HepG2 (cell line): ENCODE data around the gene HBQ1. TPM values are rescaled to one million over a fixed set of nuclear protein-coding genes. Genes with fewer than 3 reads are reported as not detected.

Experiments used
- ATF6 ChIP-seq: sonication (generic); formaldehyde crosslinking; conservative IDR thresholded peaks from 2 replicates; pipeline ENCODE4 v1.4.0; 2020; ENCODE audit warnings: missing genetic modification reagents
- EHMT2 ChIP-seq: fragments of 200-600 bp; sonication (generic); IDR thresholded peaks from 2 replicates; pipeline ENCODE4 v1.7.0; 2017; ENCODE audit warnings: antibody characterized with exemption, low read depth, low read length, borderline replicate concordance
- ELK4 ChIP-seq: sonication (generic); formaldehyde crosslinking; IDR thresholded peaks from 2 replicates; pipeline ENCODE4 v1.9.0; 2021; ENCODE audit warnings: missing genetic modification reagents, borderline replicate concordance
- IRF9 ChIP-seq: sonication (generic); formaldehyde crosslinking; IDR thresholded peaks from 2 replicates; pipeline ENCODE4 v1.8.0; 2022; ENCODE audit warnings: missing genetic modification reagents, mild to moderate bottlenecking, borderline replicate concordance
- KDM3A ChIP-seq: IDR thresholded peaks from 2 replicates; pipeline ENCODE4 v1.6.1; 2018; ENCODE audit warnings: low read depth, missing compliant biosample characterization
- LBX2 ChIP-seq: sonication (generic); formaldehyde crosslinking; IDR thresholded peaks from 2 replicates; pipeline ENCODE4 v1.5.0; 2020; ENCODE audit warnings: missing genetic modification reagents, mild to moderate bottlenecking, borderline replicate concordance
- MYC ChIP-seq: sonication (generic); formaldehyde crosslinking; IDR thresholded peaks from 2 replicates; pipeline ENCODE4 v1.9.0; 2021; ENCODE audit warnings: missing genetic modification reagents, borderline replicate concordance
- NFYC ChIP-seq: IDR thresholded peaks from 2 replicates; pipeline ENCODE4 v1.6.1; 2016; ENCODE audit warnings: missing genetic modification reagents, missing compliant biosample characterization
- RERE ChIP-seq: IDR thresholded peaks from 2 replicates; pipeline ENCODE4 v1.6.1; 2016; ENCODE audit warnings: low read depth, missing genetic modification reagents, missing compliant biosample characterization
- SAFB2 ChIP-seq: sonication (generic); formaldehyde crosslinking; IDR thresholded peaks from 2 replicates; pipeline ENCODE4 v1.5.1; 2020; ENCODE audit warnings: missing genetic modification reagents, low read depth, mild to moderate bottlenecking, borderline replicate concordance
- SKIL ChIP-seq: sonication (generic); formaldehyde crosslinking; IDR thresholded peaks from 2 replicates; pipeline ENCODE4 v1.8.0; 2022; ENCODE audit warnings: missing genetic modification reagents, mild to moderate bottlenecking, moderate library complexity, borderline replicate concordance
- TP53 ChIP-seq: sonication (generic); formaldehyde crosslinking; conservative IDR thresholded peaks from 2 replicates; pipeline ENCODE4 v1.4.0; 2020; ENCODE audit warnings: missing genetic modification reagents
- ZFP41 ChIP-seq: sonication (generic); formaldehyde crosslinking; IDR thresholded peaks from 2 replicates; pipeline ENCODE4 v1.4.0; 2020; ENCODE audit warnings: mild to moderate bottlenecking, missing genetic modification reagents, borderline replicate concordance
- ZNF354B ChIP-seq: sonication (generic); formaldehyde crosslinking; IDR thresholded peaks from 2 replicates; pipeline ENCODE4 v1.8.0; 2022; ENCODE audit warnings: mild to moderate bottlenecking, missing genetic modification reagents
- polyA plus RNA-seq, 8 experiments: library from polyadenylated mRNA; depleted of rRNA in 3 of 8; stranded (reverse) in 7 of 8; unstranded in 1 of 8; fragments of >200 nt; fragmentation: Illumina TruSeq in 4 of 8; extraction: Trizol in 4 of 8; gene quantifications; 2 replicates each; pipeline versions ENCODE4 v1.2.1 to v1.2.3, GENCODE V29; 2011 to 2016; ENCODE audit warnings: low read depth in 4 of 8, missing spikeins in 1 of 8, mixed read lengths in 1 of 8; ENCODE audit not compliant: insufficient read depth in 1 of 8
- total RNA-seq, 5 experiments: library from RNA; depleted of rRNA; stranded (reverse); fragments of >200 nt; fragmentation: Illumina TruSeq; extraction: Trizol; gene quantifications; 2 replicates each; pipeline ENCODE4 v1.2.3, GENCODE V29; 2016; ENCODE audit warnings: low read depth in 1 of 5

Gene HBQ1
- total and polyA plus RNA-seq, 2 of the 13 experiments (the other 11 are each of a cell fraction or from before 2014, with no cell fraction given): 4.9 to 7.4 TPM

- peak; percentile 99 for TF ChIP-seq MYC (CRISPR knock-in tag)
- TF ChIP-seq ATF6 (CRISPR knock-in tag): no peak
- peak; percentile 88; the same call in 1 of the 2 replicates for TF ChIP-seq ZNF354B (CRISPR knock-in tag)
- peak; percentile 97; the same call in 1 of the 2 replicates for TF ChIP-seq LBX2
- TF ChIP-seq ELK4 (CRISPR knock-in tag): peak; percentile 10; the same call in 1 of the 2 replicates
- no peak for TF ChIP-seq EHMT2
- peak; percentile 83; the same call in 1 of the 2 replicates for TF ChIP-seq TP53 (CRISPR knock-in tag)
- peak; percentile 97 for TF ChIP-seq SAFB2
- peak; percentile 55 for TF ChIP-seq NFYC (CRISPR knock-in tag)
- peak; percentile 87; the same call in 1 of the 2 replicates for TF ChIP-seq SKIL (CRISPR knock-in tag)
- TF ChIP-seq KDM3A: peak; percentile 90
- TF ChIP-seq IRF9: peak; percentile 97
- TF ChIP-seq ZFP41 (CRISPR knock-in tag): peak; percentile 98
- peak; percentile 62 for TF ChIP-seq RERE (CRISPR knock-in tag)
Measured at GRCh38 chr16:180681-181564, 664 bp downstream of the HBQ1 start (continued).
